Stimulated activated CD4-positive, alpha-beta T cell treated with anti-CD3 and anti-CD28 coated beads, TNF-alpha, amount 100 ng/mL, for 4 hours (primary cell): Measurements from ENCODE around the gene PHB1.
"Not testable (repeated sequence)": the region's sequence is repeated elsewhere in the genome, so short reads cannot be mapped to it uniquely, and the experiment has no call there.

Source experiments
- DNase-seq, 3 experiments: peaks; one replicate each; pipeline ENCODE4 v3.0.0-alpha.2; 2020; ENCODE audit warnings: low read depth in 3 of 3

PHB1 gene

DNA sequence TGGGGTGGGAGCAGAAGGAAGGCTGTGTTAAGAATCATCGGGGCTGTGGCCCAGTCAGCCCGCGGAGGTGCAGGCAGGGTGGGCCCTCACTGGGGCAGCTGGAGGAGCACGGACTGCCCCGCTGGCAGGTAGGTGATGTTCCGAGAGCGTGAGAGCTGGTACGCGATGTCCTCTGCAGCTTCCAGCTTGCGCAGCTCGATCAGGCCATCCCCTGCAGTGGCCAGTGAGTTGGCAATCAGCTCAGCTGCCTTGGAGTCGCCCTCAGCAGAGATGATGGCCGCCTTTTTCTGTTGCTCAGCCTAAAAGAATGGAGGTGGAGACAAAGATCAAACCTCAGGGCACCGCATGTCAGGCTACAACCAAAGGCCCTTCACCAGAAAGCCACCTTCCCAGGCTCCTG lies 9.8 kb downstream of the PHB1 start:
- DNase-seq: no peak

DNA sequence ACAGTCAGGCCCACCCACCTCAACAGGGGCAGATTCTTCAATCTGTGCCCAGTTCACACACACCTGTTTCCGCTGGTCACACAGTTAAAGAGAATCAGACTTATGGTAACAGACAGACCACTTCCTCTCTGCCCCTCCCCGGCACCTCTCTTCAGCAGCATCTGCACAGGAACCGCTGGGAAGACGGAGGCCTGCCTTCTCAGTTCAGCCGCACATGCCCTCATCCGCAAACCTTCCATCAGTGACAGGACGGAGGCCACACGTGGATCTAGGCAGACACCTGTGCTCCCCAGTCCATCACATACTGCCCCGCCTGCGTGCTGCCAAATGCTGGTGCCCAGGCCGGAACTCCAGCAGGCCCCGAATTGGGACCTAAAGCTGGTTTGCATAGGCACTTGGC lies 10.3 kb downstream of the PHB1 start:
- no peak for DNase-seq

DNA sequence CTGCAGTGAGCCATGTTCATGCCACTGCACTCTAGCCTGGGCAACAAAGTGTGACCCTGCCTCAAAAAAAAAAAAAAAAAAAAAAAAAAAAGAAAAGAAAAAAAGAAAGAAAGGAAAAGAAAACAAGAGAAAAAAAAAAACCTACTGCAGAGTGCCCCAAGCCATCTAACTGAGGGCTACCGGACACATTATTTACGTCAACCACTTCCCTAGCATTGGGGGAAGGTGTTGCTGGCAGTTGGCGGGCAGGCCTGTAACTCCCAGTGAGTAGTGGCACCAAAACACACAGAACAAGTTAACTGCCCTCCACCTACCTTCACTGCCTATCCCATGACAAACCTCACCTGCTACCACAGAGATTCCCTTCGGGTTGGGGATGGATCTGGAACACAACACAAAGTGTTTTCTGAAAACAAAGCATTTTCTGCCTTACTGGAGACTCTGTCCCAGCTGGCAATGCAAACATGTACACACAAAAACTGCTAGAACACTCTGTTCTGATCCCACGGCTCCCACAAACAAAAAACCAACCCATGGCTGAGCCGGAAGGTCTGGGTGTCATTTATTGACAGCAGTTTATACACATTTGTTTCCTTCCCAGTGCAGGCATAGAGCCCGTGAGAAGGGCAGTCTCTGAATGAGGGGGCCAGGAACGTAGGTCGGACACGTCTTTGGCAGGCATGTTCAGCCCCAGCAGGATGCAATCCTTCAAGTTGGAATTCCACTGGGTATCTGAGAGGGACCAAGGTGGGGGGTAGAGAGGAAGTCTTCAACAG lies 11.0 kb downstream of the PHB1 start:
- no peak for DNase-seq

GRCh38 chr17:49402706-49403105 lies 12.0 kb downstream of the PHB1 start:
- DNase-seq: no peak

DNA sequence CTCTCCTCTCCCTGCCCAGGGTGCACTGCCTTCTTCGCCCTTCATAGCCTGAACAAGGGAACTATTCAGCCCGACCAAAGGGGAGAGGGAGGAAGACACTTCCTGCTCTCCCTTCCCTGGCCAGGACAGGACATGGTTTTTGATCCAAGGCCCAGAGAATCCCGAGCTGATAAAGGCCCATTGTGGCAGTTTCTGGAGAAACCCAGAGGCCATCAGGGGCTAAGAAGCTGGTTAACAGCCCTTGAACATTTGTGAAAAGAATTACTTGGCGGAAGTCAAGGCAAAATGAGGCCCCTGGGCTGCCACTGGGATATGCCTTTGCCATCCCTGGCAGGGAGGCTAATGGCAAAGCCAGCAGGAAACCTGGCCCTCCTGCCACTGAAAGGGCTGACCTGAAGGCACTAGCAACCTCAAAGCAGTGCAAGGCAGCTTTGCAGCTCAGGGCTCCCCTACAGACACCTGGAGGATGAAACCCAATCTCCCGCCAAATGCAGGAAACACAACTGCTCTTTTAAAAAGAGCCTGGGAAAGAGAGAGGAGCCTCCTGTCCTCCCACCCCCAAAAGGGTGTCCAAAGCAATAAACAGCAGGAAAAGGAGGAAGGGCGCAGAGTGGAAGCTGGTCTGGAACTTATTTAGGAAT lies 12.6 kb downstream of the PHB1 start:
- DNase-seq: no peak

DNA sequence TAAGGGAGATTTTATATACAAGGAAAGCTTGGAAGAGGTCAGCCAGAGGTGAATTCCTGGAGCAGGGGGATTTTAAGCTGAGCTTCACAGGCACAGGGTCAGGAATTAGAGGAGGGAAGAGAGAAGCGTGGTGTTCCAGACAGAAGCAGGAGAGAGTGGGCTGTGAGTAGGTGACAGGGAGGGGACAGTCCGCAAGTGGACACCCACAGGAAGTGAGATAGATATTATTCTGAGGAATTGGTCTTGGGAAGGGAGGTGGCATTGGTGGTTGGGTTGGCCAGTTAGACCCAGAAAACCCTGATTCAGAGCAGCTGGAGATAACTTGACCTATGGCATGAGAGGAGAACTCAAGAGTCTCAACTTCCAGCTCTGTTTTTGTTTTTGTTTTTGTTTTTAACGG lies 14.7 kb downstream of the PHB1 start:
- no peak for DNase-seq

- DNase-seq: no peak
Observed at GRCh38 chr17:49397586-49397985, 17.1 kb downstream of the PHB1 start.

DNA sequence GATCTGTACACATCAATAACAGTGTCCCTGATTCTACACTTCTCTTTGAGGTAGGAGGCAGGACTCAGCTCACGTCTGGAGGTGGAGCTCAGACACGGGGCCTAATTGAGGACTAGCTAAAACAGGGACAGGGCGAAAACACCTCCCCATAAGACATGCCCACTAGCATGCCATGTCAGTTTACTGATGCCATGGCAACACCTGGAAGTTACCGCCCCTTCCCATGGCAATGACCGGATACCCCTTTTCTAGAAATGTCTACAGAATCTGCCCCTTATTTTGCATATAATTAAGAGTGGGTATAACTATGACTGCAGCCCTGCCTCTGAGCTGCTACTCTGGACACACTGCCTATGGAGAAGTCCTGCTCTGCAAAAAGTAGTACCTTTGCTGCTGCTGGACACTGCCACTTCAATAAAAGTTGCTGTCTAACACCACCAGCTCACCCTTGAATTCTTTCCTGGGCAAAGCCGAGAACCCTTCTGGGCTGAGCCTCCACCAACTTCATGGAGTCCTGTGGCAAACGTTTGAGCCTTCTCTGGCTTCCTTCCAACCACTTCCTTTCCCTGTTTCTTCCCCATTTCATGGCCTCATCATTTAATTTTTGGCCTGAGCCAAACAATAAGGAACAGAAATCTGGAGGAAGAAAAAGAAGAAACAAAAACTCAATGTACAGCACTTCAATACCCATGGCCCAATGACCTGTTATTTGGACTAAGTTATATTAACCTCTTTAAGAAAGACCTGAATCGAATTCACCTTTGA lies 21.0 kb downstream of the PHB1 start:
- no peak for DNase-seq

DNA sequence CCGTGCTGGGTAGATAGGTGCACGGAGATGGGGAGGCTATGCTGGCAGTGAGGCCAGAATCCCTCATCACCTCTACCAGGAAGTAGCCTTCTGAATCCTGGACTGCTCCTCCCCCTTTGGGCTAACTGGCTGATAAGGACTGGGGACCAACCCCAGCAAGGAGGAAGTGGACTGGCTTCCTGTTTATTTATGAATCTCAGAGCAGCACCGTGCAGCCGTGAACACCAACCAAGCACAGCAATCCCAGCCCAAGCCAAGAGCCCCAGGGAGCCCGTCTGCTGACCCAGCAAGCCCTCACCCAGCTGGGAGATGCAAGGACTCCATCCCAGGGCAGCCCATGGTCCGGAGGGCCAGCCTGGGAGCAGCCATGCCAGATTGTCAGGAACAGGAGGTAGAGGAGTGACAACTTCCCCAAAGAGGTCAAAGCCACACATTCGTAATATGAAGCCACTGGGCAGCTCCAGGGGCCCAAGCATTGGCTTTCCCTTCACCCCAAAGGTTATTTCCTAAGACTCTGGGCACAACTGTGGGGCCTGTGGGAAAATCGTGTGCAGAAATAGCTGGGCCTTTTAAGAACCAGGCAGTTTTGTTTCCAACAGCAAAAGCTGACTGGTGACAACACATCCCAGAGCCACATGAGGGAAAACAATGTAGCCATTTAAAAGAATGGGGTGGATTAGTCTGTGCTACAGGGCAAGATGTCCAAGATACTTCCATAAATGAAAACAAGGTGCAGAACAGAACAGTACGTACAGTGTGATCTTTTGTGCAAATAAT lies 23.9 kb downstream of the PHB1 start:
- DNase-seq: no peak

DNA sequence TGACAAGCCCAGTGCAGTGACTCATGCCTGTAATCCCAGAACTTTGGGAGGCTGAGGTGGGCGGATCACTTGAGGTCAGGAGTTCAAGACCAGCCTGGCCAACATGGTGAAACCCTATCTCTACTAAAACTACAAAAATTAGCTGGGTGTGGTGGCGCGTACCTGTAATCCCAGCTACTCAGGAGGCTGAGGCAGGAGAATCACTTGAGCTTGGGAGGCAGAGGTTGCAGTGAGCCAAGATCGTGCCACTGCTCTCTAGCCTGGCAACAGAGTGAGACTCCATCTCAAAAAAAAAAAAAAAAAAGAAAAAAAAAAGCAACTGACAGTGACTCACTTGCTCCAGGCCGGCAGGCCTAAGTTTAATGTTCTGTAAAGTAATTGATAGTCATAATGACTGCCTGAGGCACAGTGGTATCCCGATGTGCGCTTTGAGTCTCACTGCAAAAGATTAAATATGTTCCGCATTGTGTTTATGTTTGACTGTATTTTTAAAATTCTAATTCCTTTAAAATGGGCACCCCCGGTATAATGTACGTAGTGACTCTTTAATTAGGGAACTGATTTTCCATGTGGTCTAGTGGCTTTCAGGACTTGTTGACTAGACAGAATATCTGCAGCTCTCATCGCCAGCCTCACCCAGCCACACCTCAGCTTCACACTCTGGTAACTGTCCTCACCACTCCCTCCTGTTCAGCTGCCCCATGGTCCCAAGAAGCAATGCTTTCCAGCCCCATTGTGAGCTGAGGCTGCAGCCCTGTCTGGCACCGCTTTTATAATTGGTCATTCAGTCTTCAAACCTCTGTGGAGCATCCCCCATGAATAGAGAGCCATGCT lies 25.0 kb downstream of the PHB1 start:
- not testable (repeated sequence) for DNase-seq

DNA sequence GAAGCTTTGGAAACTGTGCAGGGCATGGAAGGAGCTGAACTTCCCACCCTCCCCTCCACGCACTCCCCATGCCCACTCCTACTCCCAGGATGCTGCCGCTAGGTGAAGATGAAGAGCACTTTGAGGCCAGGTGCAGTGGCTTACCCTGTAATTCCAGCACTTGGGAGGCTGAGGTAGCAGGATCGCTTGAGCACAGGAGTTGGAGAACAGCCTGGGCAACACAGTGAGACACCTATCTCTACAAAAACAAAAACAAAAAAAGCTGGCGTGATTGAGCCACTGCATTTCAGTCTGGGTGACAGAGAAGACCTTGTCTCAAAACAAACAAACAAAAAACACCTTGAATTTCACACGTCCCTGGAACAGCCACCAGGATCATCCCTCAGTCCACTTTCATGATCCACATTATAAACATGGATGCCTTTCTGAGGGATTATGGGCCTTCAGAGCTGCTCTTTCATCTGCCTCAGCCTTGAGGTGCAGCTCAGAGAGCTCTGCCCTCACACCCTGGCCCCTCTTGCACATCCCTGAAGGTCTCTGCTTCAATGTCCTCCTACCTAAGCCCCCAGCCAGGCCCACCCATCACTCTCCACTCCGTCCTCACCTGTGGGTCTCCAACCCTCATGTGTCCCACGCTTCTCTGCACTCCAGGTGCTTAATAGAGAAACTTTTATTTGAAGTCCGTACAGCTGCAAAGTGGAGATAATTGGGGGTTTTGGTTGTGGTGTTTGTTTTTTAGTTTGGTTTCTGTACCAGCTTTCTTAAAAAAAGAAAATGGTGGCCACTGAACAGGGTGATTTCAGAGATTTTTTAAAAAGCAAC lies 25.8 kb downstream of the PHB1 start:
- no peak for DNase-seq

- DNase-seq: peak in 1 of 3 experiments; percentile 9
Observed at GRCh38 chr17:49388290-49388640, 26.4 kb downstream of the PHB1 start.

GRCh38 chr17:49387498-49388289 lies 27.0 kb downstream of the PHB1 start:
- no peak for DNase-seq

DNA sequence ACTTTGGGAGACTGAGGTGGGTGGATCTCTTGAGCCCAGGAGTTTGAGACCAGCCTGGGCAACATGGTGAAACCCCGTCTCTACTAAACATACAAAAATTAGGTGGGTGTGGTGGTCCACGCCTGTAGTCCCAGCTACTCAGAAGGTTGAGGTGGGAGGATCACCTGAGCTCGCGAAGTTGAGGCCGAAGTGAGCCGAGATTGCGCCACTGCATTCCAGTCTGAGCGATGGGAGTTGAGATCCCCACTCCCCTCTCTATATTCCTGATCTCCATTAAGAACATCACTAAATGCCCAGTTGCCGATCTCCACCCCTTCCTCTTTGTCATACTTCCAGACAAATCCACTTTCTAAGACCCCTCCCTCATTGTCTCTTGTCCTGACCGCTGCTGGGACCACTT lies 28.3 kb downstream of the PHB1 start:
- no peak for DNase-seq

DNA sequence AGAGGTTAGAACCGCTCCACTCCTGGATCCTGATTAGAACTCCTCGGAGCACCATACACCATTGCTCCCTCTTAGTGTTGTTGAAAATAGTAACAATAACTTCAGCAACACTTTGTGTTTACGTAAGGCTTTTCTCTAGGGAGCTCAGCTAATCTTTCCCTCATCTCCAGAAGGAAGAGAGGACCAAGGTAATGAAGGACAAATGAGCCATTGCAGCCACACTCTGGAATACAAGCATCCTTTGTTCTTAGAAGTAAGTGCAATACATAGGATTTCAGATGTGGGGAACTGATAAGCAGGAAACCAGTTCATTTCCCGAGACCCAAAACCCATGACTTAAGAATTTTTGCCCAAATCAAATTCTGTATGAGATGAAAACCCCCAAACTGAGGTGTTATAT lies 29.7 kb downstream of the PHB1 start:
- no peak for DNase-seq

DNA sequence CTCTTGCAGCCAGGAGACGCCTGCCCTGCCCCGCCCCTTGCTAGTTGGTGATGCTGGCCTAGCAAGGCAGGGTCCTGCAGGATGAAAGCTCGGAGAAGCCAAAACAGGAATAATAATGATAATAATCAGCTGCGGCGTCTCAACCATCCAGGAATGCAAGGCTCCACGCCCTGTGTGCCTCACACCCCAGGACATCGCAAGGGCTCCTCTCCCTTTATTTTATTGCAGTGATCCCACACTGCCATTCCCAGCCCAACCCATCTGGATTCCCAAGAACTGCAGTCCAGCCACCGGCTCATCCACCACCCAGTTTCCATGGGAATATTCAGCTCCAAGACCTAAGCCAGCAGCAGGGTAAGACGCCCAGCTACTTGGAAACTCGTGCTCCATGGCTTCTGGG lies 31.6 kb downstream of the PHB1 start:
- no peak for DNase-seq

DNA sequence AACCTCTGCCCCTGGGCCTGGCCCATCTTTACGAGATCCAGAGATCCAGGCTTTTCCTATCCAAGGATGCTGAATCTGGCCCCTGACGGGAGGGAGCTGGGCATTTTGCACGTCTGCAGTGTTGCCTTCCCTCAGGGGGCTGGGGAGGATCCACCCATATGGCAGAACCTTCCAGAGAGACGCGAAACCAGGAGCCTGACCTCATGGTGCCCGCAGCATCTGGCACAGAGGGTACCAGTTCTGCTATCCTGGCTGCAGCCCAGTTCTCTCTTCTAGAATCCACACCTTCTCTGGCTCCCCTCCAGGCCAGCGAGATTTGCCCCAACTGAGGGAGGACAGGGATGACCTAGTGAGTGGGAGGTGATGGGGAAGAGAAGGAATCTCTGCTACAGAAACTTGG lies 32.1 kb downstream of the PHB1 start:
- DNase-seq: no peak

DNA sequence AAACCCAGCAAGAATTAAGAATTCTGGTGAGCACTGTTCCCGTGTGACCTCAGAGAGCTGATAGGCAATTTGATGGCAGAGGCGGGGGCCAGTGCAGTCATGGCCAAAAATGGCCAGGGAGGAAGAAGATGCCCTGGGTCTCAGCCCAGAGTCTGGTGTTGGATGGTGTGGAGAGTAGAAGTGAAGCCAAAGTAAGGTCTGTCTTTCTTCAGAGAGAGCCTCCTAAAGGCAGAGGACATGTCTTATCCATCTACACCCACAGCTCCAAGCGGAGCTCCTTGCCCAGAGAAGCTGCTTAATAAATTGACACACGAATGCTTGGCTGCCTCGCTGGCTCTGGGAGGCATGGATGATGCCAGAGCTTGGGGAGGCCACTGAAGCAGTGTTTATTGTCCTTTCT lies 32.9 kb downstream of the PHB1 start:
- no peak for DNase-seq

DNA sequence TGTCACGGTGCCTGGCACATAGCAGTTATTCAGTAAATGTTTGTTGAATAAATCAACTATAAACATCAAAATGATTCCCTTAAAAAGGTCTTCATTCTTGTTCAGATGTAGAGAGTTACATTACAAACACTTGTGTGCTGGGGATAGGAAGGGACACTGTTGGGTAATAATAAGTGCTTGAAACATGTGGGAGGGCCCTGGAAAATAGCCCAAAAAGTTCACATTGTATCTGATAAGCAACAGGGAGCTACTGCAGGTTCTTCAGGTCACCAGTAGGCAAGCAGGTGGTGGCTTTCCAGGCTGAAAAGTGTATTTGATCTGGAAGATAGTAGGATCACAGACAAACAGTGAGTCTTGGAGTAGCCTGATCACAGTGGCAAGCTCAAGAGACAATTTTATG lies 33.6 kb downstream of the PHB1 start:
- DNase-seq: no peak

DNA sequence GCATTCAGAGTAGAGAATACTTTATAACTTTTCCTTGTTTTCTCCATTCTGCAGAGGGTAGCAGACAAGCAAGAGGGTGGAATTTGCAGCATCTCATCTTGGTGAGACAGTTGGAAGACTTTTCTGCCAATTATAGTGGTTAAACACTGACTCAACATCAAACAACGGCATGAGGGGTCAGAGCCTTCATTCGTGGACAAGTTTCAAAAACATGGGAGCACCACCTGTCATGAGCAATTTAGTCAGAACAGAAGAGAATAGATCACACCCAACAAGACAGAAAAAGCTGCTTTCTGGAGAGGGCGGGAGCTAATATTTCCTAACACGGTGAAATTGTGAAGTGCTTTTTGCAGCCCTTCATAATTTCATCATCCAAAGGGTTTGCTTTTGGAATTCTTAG lies 34.8 kb downstream of the PHB1 start:
- DNase-seq: no peak
